ENCODE data around the gene FRMD4B.

The FRMD4B gene

DNA sequence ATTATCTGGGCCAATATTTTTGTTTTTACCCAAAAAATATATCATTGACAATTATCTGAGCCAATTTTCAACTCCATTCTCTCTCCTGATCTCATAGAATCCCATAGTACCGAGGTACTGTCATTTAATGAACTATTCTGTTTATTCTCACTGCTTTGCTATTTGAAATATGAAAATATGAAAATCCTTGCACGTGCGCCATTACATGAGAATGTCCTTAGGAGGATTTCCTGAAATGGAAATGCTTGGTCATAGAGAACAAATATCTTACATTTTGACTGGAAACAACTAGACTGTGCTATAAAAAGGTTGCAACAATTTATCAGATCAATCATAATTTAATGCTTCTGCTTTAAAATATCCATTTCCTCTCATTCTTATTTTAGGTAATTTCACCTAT lies 18.3 kb downstream of the FRMD4B start:
- TF ChIP-seq Cebpa-rat (IDR thresholded peaks at IDR 0.05) = no peak
- peak overlapping the region; percentile 77 to 100 (median 95); a peak in 21 of 22 replicates for H3K27ac ChIP-seq

DNA sequence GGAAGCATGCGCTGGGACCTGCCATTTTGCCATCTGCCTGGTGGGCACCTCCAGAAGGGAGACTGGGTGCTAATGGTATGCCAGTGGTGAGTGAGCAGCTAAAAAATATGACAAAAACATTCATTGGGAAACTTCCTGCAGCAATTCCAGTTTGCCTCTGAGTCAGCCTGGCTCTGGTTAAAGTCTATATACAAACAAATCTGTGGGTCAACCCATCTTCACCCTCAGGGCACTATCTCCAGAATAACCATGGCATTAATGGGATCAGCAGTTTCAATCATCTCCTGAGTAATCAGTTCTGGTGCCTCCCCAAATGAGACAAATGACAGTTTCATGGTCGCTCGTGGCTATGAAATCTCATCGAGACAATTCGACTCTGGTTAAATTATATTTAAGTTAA lies 21.5 kb downstream of the FRMD4B start:
- peaks cover 0 to 9% (median 6%) of the 10 kb centered on the region in 11 experiments; a peak in 9 of 22 replicates for H3K36me3 ChIP-seq
- peak overlapping the region; percentile 76 to 100 (median 95) for H3K27ac ChIP-seq
- H3K4me1 ChIP-seq = peaks cover 48 to 83% (median 61%) of the 10 kb centered on the region in 10 experiments
- H3K9me3 ChIP-seq (replicated peaks in 1 of 11) = peaks cover 0 to 6% (median 0%) of the 10 kb centered on the region in 11 experiments; a peak in 7 of 22 replicates
- no peaks in the 10 kb centered on the region for H3K27me3 ChIP-seq
- TF ChIP-seq Cebpa-rat (IDR thresholded peaks at IDR 0.05) = 0 out of 22 replicates have a peak, but pooled peaks of 1 of the 11 experiments have one; percentile 10
- H4K20me1 ChIP-seq = no peaks in the 10 kb centered on the region; a peak in 1 of 22 replicates
- H3K4me2 ChIP-seq = peak overlapping the region; percentile 60 to 93 (median 80)
- H3K9ac ChIP-seq = peak overlapping the region; percentile 49 to 71 (median 64); a peak in 20 of 22 replicates
- peak overlapping the region in 3 of 10 experiments; percentile 13 to 45 (median 29); a peak in 4 of 20 replicates for H3K4me3 ChIP-seq

More for the DNA sequence above, 18.3 kb downstream of the FRMD4B start:
- Histone ChIP-seq H4K20me1 (no peaks in the 10 kb centered on the region; a peak in 1 of 22 replicates), H3K4me2 (peak overlapping the region in 4 of 11 experiments; percentile 71 to 94 (median 84); a peak in 8 of 22 replicates), H3K9ac (peak overlapping the region in 8 of 11 experiments; percentile 28 to 85 (median 60); a peak in 11 of 22 replicates), H3K4me3 (no peak overlapping the region), H3K9me3 (replicated peaks in 1 of 11) (no peaks in the 10 kb centered on the region; a peak in 4 of 22 replicates), H3K4me1 (peaks cover 79 to 98% (median 89%) of the 10 kb centered on the region in 10 experiments), H3K27me3 (no peaks in the 10 kb centered on the region), H3K36me3 (peaks cover 0 to 12% (median 5%) of the 10 kb centered on the region in 11 experiments; a peak in 9 of 22 replicates)

DNA sequence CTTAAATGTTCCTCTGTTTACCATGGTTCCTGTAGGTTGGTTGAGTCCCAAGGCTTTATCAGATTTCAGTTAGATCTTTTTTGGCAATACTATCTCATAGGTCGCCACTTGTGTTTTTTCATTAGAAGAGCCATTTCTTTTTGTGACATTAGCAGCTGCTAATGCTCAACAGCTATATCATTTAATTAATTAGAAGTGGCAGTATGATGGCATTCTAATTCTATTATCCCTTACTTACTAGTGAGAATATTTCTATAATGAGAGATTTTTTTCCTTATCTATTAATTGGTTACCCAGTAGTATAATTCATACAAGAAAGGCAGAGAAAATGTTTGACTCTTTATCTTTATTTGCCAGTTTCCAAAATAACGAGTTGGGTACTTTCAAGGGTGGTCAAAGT lies 25.2 kb downstream of the FRMD4B start:
- peaks cover 39 to 82% (median 53%) of the 10 kb centered on the region in 10 experiments for H3K4me1 ChIP-seq
- H3K9me3 ChIP-seq (replicated peaks in 1 of 11) = peaks cover 0 to 16% (median 8%) of the 10 kb centered on the region in 11 experiments; a peak in 19 of 22 replicates
- H3K4me3 ChIP-seq = no peak overlapping the region
- no peak overlapping the region for H3K9ac ChIP-seq
- peaks cover 0 to 19% (median 13%) of the 10 kb centered on the region in 11 experiments; a peak in 11 of 22 replicates for H3K36me3 ChIP-seq
- no peak overlapping the region; a peak in 2 of 22 replicates for H3K4me2 ChIP-seq
- H3K27me3 ChIP-seq = no peaks in the 10 kb centered on the region
- TF ChIP-seq Cebpa-rat (IDR thresholded peaks at IDR 0.05) = no peak
- no peaks in the 10 kb centered on the region for H4K20me1 ChIP-seq
- H3K27ac ChIP-seq = no peak overlapping the region

DNA sequence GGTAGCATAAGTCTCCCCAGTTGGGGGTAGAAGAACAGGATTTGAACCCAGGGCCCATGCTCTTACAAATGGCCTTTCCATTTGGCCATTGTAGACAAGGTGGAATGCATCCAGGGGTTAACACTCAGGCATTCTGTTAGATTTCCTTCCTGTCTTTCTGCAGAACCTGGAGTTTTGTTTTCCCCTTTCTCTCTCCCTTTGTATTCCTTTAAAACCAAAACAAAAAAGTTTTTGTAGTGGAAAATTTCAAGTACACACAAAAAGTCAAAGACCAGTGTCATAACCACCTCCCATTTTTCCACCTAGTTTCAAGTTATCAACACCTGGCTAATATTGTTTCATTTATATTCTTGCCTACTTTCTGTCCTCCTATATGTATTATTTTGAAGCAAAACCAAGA lies 26.0 kb downstream of the FRMD4B start:
- TF ChIP-seq Cebpa-rat (IDR thresholded peaks at IDR 0.05) = no peak
- H3K4me3 ChIP-seq = no peak overlapping the region

DNA sequence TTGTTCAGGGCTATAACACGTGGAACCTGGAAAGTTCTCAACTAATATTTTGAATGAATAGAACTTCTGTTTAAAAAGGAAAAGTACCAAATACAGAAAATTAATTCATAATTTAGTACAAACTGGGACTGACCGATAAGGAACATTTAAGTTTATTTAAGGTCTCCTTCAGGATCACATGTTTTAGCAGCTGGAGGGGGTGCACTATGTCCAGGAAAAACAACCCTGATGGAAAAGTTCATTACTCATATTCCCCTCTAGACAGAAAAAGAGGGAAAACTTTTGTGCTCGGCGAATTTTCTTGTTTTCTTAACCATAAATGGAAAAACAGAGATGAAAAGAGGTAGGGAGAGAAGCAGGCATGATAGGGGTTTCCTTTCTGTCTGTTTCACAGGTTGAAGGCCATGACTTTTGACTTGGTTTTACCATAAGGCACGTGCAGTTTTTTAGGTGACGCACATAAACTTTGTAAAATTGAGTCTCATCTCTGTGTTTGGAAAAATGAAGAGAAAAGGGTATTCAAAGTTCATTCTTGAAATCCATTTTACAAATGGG lies 26.5 kb downstream of the FRMD4B start:
- H3K27me3 ChIP-seq = no peaks in the 10 kb centered on the region
- H3K4me2 ChIP-seq = peak overlapping the region in 5 of 11 experiments; percentile 4 to 47 (median 19); a peak in 4 of 22 replicates
- no peak overlapping the region for H3K4me3 ChIP-seq
- no peak overlapping the region for H3K9ac ChIP-seq
- H4K20me1 ChIP-seq = no peaks in the 10 kb centered on the region
- H3K4me1 ChIP-seq = peaks cover 39 to 82% (median 53%) of the 10 kb centered on the region in 10 experiments
- H3K27ac ChIP-seq = peak overlapping the region in 1 of 11 experiments; percentile 53; a peak in 1 of 22 replicates
- TF ChIP-seq Cebpa-rat (IDR thresholded peaks at IDR 0.05) = no peak
- H3K9me3 ChIP-seq (replicated peaks in 1 of 11) = peaks cover 0 to 16% (median 8%) of the 10 kb centered on the region in 11 experiments; a peak in 18 of 22 replicates
- peaks cover 0 to 19% (median 13%) of the 10 kb centered on the region in 11 experiments; a peak in 11 of 22 replicates for H3K36me3 ChIP-seq

More for the DNA sequence above, 26.0 kb downstream of the FRMD4B start:
- Histone ChIP-seq H3K4me1 (peaks cover 39 to 82% (median 53%) of the 10 kb centered on the region in 10 experiments), H3K27me3 (no peaks in the 10 kb centered on the region), H3K27ac (no peak overlapping the region), H3K9ac (no peak overlapping the region), H3K4me2 (peak overlapping the region in 5 of 11 experiments; percentile 4 to 47 (median 19); a peak in 4 of 22 replicates), H4K20me1 (no peaks in the 10 kb centered on the region), H3K9me3 (replicated peaks in 1 of 11) (peaks cover 0 to 16% (median 8%) of the 10 kb centered on the region in 11 experiments; a peak in 18 of 22 replicates), H3K36me3 (peaks cover 0 to 19% (median 13%) of the 10 kb centered on the region in 11 experiments; a peak in 11 of 22 replicates)

DNA sequence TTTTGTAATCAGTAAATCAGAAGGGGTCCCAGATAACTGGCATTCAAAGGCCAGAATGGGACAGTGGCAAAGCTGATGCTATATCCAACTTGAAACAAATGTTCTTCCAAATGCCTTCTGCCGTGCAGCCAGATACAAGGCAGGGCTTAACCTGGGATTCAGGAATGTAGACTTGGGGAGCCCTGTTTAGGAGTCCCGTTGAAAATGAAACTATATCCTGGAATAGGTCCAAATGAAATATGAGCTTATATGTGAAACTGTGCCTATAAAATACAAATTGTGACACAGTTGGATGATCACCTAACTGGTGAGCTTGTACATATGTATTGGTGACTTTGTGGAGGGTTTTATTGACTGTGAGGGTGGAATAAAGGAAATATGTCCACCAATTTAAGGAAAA lies 28.7 kb downstream of the FRMD4B start:
- H3K27me3 ChIP-seq = no peaks in the 10 kb centered on the region
- TF ChIP-seq Cebpa-rat (IDR thresholded peaks at IDR 0.05) = no peak
- H3K27ac ChIP-seq = peak overlapping the region; percentile 2 to 49 (median 41); a peak in 16 of 22 replicates
- no peaks in the 10 kb centered on the region for H4K20me1 ChIP-seq
- peaks cover 36 to 67% (median 44%) of the 10 kb centered on the region in 10 experiments for H3K4me1 ChIP-seq
- peak overlapping the region in 2 of 11 experiments; percentile 8 to 44; a peak in 1 of 22 replicates for H3K9ac ChIP-seq
- peaks cover 0 to 19% (median 13%) of the 10 kb centered on the region in 11 experiments; a peak in 10 of 22 replicates for H3K36me3 ChIP-seq
- peaks cover 0 to 16% (median 8%) of the 10 kb centered on the region in 11 experiments; a peak in 18 of 22 replicates for H3K9me3 ChIP-seq (replicated peaks in 1 of 11)
- H3K4me2 ChIP-seq = peak overlapping the region; percentile 14 to 71 (median 45); a peak in 20 of 22 replicates
- no peak overlapping the region for H3K4me3 ChIP-seq

DNA sequence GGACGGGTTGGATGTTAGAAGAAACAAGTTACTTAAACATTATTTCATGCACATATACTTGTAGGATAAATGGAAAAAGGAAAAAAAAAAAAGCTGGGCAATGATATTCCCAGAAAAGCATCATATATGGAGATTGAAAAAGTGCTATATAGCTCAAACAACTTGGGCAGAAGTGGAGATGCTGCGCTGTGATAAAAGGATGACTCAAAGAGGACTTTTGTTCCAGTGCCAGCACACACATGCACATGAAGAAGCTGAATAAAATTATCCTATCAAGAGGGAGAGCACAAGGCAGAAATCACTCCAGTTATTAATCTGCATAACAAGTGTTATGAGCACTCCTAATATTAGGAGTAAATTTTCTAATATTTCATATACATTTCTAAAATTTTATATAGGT lies 30.9 kb downstream of the FRMD4B start:
- Histone ChIP-seq H3K9ac (peak overlapping the region in 8 of 11 experiments; percentile 86 to 94 (median 90); a peak in 9 of 22 replicates), H3K27ac (peak overlapping the region in 10 of 11 experiments; percentile 91 to 99 (median 94); a peak in 19 of 22 replicates), H3K36me3 (peaks cover 0 to 28% (median 13%) of the 10 kb centered on the region in 11 experiments; a peak in 12 of 22 replicates), H3K4me2 (peak overlapping the region; percentile 66 to 98 (median 90)), H4K20me1 (peaks cover 0 to 8% (median 0%) of the 10 kb centered on the region in 11 experiments; a peak in 3 of 22 replicates), H3K4me1 (peaks cover 49 to 72% (median 54%) of the 10 kb centered on the region in 10 experiments), H3K4me3 (no peak overlapping the region), H3K27me3 (no peaks in the 10 kb centered on the region), H3K9me3 (replicated peaks in 1 of 11) (peaks cover 0 to 16% (median 8%) of the 10 kb centered on the region in 11 experiments; a peak in 18 of 22 replicates)
- no peak for TF ChIP-seq Cebpa-rat (IDR thresholded peaks at IDR 0.05)

DNA sequence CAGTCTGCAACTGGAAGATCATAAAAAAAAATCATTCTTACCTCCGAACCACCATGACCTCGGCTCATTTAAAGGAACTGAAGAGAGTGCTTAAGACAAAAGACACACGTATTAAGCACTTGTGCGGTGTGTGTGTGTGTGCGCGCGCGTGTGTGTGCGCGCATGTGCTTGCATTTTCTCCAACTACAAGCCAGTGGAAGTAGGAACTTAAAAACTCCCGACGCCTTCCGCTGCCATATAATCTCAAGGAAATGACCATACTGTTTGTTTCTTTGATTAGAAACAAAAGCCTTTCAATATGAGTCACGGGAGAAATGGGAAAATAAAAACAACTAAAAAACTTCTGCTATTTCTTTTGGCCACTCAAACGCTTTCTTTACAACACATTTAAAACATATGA lies 32.4 kb downstream of the FRMD4B start:
- Histone ChIP-seq H3K4me1 (peaks cover 48 to 59% (median 50%) of the 10 kb centered on the region in 10 experiments), H3K4me2 (peak overlapping the region; percentile 78 to 98 (median 90)), H3K9ac (peak overlapping the region; percentile 86 to 96 (median 90)), H4K20me1 (peaks cover 0 to 8% (median 0%) of the 10 kb centered on the region in 11 experiments; a peak in 3 of 22 replicates), H3K27ac (peak overlapping the region; percentile 88 to 99 (median 94)), H3K36me3 (peaks cover 0 to 14% (median 2%) of the 10 kb centered on the region in 11 experiments; a peak in 5 of 22 replicates), H3K4me3 (peak overlapping the region; percentile 53 to 77 (median 70)), H3K9me3 (replicated peaks in 1 of 11) (peaks cover 0 to 10% (median 3%) of the 10 kb centered on the region in 11 experiments; a peak in 10 of 22 replicates), H3K27me3 (no peaks in the 10 kb centered on the region)
- TF ChIP-seq Cebpa-rat (IDR thresholded peaks at IDR 0.05) = no peak

All from BLaER1 treated with 17β-estradiol and CSF1 and Interleukin-3, amounts not matched to agents 10 nM and 100 nM (cell line).